ENCODE data around the gene CHRNA5.
A peak's percentile ranks its signal among the peaks of the same experiment; 100 is the strongest.

The CHRNA5 gene

DNA sequence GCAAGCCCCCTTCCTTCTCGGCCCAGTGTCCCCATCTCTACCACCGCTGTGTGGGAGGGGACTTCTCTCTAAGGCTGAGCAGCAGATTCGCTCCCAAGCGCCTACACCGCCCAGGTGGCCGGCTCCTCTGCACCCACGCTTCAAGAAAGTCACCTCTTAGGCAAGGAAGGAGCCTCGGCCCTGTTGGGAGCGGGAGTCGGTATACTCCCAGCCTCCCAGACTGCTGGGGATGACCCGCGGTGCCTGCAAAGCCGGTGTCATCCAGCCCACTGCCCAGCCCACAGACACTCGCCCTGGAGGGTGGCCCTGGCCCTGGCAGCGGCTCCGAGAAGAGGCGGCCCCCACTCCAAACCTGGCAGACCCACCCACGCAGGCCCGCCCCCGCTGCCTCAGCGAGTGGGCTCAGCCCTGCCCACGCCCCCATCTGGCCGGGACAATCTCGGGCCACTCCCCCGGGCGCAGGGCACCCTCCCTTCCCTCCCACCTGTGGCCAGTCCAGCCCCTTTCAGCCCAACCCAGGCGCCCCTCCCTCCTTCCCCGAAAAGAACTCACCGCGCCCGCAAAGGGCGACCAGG, 75.3 kb downstream of the CHRNA5 start:
- DNase-seq, result no peak

DNA sequence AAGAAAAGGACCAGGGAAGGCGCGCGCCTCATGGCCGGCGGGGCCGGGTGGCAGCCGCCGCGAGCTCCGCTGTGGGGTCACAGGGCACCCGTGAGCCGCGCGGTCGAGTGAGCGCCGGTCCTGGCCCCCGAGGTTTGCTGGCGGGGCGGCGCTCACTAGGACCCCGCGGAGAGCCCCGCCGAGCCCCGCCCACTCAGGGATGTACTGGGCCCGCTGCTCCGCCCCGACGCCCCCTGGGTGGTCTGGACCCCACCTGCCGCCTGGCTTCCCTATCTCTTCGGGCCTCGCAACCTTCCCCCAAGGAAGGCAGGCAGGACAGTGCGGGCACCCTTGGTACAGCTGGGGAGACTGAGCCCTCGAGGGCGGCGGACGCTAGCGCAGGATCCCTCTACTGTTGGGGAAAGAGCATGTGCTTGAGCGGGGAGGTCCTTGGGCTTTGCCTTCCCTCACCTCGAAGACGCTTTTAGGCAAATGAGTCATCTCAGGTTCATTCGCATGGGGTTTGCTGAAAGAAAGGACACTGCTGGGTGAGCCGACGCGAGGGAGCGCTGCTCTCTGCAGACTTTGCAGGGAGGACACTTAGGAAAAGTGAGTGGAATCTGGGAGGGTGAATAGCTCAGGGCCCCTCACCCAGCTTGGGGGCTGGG, 75.9 kb downstream of the CHRNA5 start, which contains the start of gene CHRNB4:
Gene CHRNB4 (minus strand): TSS at position 109 of the 647 bp plus-strand sequence. CDS start 77 bp downstream, at position 32.
- DNase-seq, result no peak

DNA sequence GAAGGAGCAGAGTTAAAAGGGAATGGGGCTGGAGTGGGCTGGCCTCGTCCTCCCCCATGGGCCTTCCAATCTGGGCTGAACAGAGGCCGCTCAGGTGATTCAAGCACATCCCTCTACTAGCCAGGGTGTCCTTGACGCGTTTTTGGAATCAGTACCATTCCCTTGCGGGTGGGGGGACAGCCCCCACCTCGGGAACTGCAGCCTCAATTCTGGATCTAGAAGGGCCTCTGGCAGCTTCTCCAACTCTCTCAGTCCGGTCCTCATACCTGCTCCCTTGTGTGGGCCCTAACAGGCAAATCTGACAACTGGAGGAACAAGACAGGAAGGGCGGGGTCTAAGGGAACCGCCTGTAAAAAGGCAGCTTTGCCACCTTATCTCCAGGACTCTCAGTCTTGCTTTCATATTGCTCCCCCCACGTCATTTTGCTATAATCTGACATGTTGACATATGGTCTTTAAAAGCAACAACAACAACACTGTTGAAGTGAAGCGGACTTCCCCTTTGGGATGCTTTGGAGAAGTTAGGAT, 76.5 kb downstream of the CHRNA5 start:
- no peak for DNase-seq

DNA sequence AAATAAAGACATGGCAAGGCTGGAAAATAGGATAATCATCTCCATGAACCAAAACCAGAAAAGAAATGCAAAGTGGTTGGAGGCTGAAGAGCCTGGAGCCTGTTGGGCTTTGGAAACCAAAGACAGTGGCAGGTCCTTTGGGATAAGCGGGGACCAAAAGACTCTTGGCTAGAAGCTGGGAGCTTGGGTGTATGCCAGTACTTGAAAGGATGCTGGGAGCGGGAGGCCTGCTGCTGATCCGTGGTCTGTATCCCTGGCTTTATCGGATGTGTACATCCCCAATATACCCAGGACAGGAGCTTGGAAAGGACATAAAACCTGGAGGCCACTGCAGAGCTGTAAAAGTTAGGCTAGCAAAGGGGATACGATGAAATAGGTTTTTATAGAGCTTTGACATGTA, 77.0 kb downstream of the CHRNA5 start:
- DNase-seq, result peak; percentile 9

Measured in NCI-H1092 treated with DMSO at 0.1 percent for 48 hours (cell line).